NCI-H510A (cell line): ENCODE results near the gene BICDL2.

Experiments
- DNase-seq: peaks from one replicate; lab custom pipeline; 2025; lab: John Stamatoyannopoulos, UW

BICDL2 gene

GRCh38 chr16:3009568-3010390 lies 27.0 kb downstream of the BICDL2 start:
- DNase-seq: no peak

GRCh38 chr16:3008690-3009037 lies 28.1 kb downstream of the BICDL2 start:
- DNase-seq: no peak

- no peak for DNase-seq
Observed at GRCh38 chr16:3007957-3008689, 28.6 kb downstream of the BICDL2 start.

GRCh38 chr16:3007059-3007956 lies 29.4 kb downstream of the BICDL2 start:
- no peak for DNase-seq

GRCh38 chr16:3004781-3005284 lies 31.9 kb downstream of the BICDL2 start:
- DNase-seq: no peak

GRCh38 chr16:3004319-3004718 lies 32.4 kb downstream of the BICDL2 start:
- DNase-seq: no peak

GRCh38 chr16:3003582-3004270 lies 33.0 kb downstream of the BICDL2 start:
- DNase-seq: peak; percentile 90

- no peak for DNase-seq
Observed at GRCh38 chr16:3001316-3001715, 35.4 kb downstream of the BICDL2 start.

- no peak for DNase-seq
Observed at GRCh38 chr16:3000540-3000939, 36.2 kb downstream of the BICDL2 start.

GRCh38 chr16:2999929-3000328 lies 36.8 kb downstream of the BICDL2 start:
- no peak for DNase-seq

- DNase-seq: no peak
Observed at GRCh38 chr16:2996298-2996697, 40.4 kb downstream of the BICDL2 start.

- DNase-seq: no peak
Observed at GRCh38 chr16:2992383-2993081, 44.2 kb downstream of the BICDL2 start.

- no peak for DNase-seq
Observed at GRCh38 chr16:2991566-2992261, 45.0 kb downstream of the BICDL2 start.

- DNase-seq: no peak
Observed at GRCh38 chr16:2990891-2991290, 45.9 kb downstream of the BICDL2 start.

- DNase-seq: no peak
Observed at GRCh38 chr16:2988590-2989099, 48.1 kb downstream of the BICDL2 start.

GRCh38 chr16:2987833-2988232 lies 48.9 kb downstream of the BICDL2 start:
- no peak for DNase-seq

- DNase-seq: no peak
Observed at GRCh38 chr16:2987286-2987685, 49.5 kb downstream of the BICDL2 start.

- DNase-seq: no peak
Observed at GRCh38 chr16:2986623-2987188, 50.0 kb downstream of the BICDL2 start.

GRCh38 chr16:2985893-2986355 lies 50.8 kb downstream of the BICDL2 start:
- DNase-seq: no peak

GRCh38 chr16:2985462-2985861 lies 51.3 kb downstream of the BICDL2 start:
- no peak for DNase-seq
